Measurements from ENCODE around the gene CUEDC1.

- TF ChIP-seq CTCF (IDR thresholded peaks at IDR 0.05): no peak
- TF ChIP-seq POLR2A (IDR thresholded peaks at IDR 0.05): no peak
These were observed 74.1 kb downstream of the CUEDC1 start for GRCh38 chr17:57881143-57881542.

Measured in lower leg skin (tissue), 3 donors.